HFF-Myc (cell line): ENCODE measurements around the gene DHX8.
"Not testable (repeated sequence)": the region's sequence is repeated elsewhere in the genome, so short reads cannot be mapped to it uniquely, and the experiment has no call there.

Experiments
- DNase-seq: peaks from one replicate; pipeline ENCODE4 v3.0.0-alpha.2; 2011; ENCODE audit warnings: low read depth; ENCODE audit errors: extremely low read depth
- H3K4me3 ChIP-seq: replicated peaks from 2 replicates; pipeline ENCODE4 v1.5.1; 2011; ENCODE audit warnings: low read depth, mild to moderate bottlenecking, control low read depth, low read length
- TF ChIP-seq, protein P1 (sequence below): IDR thresholded peaks from 2 replicates; pipeline ENCODE4 v1.5.1; 2012; ENCODE audit warnings: mild to moderate bottlenecking, low read depth, low read length, control low read depth; ENCODE audit errors: missing control alignments

DHX8 gene

DNA sequence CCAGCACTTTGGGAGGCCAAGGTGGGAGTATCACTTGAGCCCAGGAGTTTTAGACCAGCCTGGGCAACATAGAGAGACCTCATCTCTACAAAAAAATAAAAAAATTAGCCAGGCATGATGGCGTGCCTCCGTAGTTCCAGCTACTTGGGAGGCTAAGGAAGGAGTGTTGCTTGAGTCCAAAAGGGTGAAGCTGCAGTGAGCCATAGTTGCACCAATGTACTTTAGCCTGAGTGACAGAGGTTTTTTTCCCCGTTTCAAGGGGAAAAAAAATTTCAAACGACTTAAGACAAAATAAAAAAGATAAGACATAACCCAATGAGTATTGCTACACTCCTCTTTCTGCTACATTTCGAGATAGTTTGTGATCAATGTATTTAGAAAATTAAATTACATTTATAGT lies 6.8 kb downstream of the DHX8 start:
- TF ChIP-seq, protein P1, sequence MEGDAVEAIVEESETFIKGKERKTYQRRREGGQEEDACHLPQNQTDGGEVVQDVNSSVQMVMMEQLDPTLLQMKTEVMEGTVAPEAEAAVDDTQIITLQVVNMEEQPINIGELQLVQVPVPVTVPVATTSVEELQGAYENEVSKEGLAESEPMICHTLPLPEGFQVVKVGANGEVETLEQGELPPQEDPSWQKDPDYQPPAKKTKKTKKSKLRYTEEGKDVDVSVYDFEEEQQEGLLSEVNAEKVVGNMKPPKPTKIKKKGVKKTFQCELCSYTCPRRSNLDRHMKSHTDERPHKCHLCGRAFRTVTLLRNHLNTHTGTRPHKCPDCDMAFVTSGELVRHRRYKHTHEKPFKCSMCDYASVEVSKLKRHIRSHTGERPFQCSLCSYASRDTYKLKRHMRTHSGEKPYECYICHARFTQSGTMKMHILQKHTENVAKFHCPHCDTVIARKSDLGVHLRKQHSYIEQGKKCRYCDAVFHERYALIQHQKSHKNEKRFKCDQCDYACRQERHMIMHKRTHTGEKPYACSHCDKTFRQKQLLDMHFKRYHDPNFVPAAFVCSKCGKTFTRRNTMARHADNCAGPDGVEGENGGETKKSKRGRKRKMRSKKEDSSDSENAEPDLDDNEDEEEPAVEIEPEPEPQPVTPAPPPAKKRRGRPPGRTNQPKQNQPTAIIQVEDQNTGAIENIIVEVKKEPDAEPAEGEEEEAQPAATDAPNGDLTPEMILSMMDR = no peak
- DNase-seq = no peak
- H3K4me3 ChIP-seq = no peak overlapping the region

DNA sequence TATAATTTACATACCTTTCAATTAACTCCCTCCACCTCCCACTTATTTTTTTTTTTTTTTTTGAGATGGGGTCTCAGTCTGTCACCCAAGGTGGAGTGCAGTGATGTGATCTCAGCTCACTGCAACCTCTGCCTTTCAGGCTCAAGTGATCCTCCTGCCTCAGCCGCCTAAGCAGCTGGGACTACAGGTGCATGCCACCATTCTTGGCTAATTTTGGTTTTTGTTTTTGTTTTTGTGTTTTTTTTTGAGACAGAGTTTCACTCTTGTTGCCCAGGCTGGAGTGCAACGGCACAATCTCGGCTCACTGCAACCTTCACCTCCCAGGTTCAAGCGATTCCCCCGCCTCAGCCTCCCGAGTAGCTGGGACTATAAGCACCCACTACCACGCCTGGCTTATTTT lies 25.7 kb downstream of the DHX8 start:
- not testable (repeated sequence) for DNase-seq, H3K4me3 ChIP-seq

DNA sequence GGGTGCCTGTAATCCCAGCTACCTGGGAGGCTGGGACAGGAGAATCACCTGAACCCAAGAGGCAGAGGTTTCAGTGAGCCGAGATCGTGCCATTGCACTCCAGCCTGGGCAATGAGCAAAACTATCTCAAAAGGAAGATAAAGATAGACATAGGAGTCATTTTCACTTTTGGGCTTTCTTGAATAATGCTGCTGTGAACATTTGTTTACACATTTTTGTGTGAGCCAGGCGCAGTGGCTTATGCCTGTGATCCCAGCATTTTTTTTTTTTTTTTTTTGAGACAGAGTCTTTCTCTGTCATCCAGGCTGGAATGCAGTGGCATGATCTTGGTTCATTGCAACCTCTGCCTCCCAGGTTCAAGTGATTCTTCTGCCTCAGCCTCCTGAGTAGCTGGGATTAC lies 27.4 kb downstream of the DHX8 start:
- DNase-seq, H3K4me3 ChIP-seq: not testable (repeated sequence)

DNA sequence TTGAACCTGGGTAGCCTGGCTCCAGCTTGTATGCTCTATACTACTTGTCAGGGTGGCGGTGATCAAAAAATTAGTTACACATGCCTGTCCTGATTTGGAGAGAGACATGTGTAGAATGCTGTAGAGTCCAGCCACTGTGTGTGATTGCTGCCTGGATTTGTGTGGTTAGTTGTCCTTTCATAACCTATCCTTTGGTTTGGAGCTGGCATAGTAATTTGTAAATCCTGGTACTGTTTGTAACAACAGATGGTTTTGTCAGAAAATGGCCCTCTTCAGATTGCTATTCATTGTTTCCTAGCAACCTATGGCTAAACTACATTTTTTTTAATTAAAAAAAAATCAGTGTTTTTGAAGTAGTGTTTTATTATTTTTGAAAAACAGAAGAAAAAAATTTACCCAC lies 31.9 kb downstream of the DHX8 start:
- no peak for DNase-seq
- no peak overlapping the region for H3K4me3 ChIP-seq
- TF ChIP-seq, protein P1 = no peak

DNA sequence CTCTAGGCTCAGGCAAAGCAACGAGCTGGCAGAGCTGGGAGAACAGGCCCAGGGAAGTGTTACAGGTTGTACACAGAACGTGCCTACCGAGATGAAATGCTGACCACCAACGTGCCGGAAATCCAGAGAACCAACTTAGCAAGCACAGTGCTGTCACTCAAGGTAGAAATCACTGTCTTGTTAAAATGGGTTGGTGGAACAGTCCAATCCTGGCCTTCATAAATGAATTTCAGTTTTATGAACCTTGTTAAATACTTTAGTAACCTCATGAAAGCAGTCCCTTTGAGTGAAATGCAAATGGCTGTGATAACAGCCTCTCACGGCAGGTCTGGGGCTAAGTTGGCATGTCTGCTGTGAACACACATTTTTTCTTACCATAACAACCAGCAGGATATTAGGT lies 33.4 kb downstream of the DHX8 start:
- TF ChIP-seq, protein P1 = no peak
- no peak overlapping the region for H3K4me3 ChIP-seq
- no peak for DNase-seq

DNA sequence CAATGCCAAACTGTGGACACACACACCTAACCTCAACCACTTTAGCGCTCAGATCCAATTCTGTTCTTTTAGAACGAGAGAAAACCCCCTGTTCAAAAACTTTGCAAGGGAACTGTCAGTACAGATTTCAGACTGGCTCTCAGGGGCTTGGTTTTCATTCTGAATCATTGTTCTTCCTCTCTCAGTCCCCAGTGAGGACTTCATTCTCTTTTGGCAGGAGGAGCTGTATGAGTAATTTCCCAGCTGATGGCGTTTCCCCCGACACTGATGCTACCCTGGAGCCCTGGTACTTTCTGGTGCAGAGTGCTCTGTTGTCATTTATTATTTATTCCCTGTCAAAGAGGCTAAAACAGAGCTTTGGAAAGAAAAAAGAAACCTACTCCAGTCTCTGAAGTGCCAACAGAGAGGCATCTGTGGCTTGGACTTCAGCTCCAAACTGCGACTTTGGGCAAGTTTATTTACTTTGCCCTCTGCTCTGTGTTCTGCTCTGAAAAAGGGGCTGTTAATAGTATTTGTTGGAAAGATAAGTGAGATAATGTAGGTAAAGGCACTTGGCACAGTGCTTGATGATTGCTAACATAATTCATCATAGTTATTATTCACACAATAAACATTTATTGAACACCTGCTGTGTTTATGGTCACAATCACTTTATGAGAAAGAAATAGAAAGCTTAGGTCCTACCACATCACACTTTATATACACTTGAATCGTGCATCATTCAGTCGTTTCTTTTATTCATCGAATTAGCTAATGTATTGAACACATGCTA lies 34.0 kb downstream of the DHX8 start:
- TF ChIP-seq, protein P1 = no peak
- H3K4me3 ChIP-seq = no peak overlapping the region
- DNase-seq = no peak

DNA sequence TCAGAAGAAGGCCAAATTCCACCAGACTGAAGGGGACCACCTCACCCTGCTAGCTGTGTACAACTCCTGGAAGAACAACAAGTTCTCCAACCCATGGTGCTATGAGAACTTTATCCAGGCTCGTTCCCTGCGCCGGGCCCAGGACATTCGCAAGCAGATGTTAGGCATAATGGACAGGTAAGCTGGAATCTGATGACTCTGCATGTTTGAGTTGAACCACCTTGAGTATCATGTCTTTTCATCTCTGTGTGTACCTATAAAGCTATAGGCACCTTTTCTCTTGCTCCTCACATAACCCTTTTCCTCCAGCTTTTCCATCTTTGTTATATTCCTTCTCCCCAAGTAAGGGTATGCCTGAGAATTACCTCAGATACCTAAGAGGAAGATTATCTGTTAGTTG lies 37.6 kb downstream of the DHX8 start:
- TF ChIP-seq, protein P1 = no peak
- no peak overlapping the region for H3K4me3 ChIP-seq
- no peak for DNase-seq

DNA sequence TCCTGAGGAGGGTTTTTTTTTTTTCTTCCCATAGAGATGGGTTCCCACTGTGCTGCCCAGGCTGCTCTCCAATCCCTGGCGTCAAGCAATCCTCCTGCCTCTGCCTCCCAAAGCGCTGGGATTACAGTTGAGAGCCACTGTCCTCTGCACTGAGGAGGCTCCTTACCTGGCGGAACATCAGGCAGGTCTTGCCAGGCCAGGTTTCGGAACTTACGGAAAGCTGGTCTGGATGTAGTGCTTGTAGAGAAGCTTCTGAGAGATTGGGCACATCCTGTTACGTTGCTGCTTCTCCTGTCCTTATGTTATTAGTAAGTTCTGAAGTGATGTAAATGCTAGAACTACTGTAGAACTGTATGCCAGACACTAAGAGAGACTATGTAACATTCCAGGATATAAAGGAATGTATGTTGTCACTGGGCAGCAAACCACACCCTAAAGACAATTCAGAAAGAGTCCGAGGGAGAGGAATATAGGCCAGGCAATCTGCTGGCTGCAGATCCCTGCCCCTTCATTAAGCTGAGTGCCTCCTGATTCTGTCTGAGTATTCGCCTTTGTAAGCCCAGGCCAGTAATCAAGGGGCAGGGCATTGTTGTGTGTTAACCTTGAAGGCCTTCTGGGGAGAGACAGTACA lies 41.3 kb downstream of the DHX8 start:
- TF ChIP-seq, protein P1 = no peak
- DNase-seq = no peak

More for the DNA sequence above, 41.3 kb downstream of the DHX8 start:
- no peak overlapping the region for H3K4me3 ChIP-seq
